ENCODE measurements around the gene AFF4.
"Not testable (repeated sequence)": the region's sequence is repeated elsewhere in the genome, so short reads cannot be mapped to it uniquely, and the experiment has no call there.

The AFF4 gene

DNA sequence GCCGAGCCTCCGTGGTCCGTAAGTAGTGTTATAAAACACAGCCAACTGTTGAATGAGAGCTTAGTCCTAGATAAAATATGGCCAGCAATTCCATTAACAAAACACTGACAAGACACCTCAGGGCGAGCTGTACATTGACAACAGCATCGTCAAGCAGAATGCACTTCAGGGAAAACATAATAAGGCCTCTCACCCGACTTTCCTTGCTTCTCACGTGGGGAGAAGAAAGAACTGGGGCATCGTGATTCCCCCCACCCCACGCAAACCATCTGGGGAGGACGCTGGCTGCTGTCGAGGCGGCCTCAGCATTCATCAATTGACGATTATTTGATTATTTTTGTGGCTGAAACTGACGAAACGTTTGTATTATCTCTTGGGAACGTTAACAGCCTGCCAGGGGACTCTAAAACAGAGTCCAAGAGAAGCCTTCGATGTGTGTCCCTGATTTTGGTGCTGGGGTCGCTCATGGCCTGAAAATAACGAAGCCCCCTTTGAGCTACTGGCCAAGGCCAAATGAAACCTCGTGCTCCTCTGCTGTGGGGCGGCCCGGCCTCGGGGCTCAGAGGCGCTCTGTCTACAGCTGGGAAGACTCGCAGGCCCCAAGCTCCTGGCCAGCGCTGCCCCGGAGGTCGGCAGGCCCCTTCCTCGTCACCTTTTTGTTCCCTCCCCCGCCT, 97.6 kb downstream of the AFF4 start:
- TF ChIP-seq PPARA (CRISPR knock-in tag; IDR thresholded peaks at IDR 0.05; ENCODE audit: borderline replicate concordance) (no peak), ESRRG (CRISPR knock-in tag; IDR thresholded peaks at IDR 0.05) (0 out of 2 replicates have a peak, but pooled peaks have one; percentile 16), TCF4 (CRISPR knock-in tag; IDR thresholded peaks at IDR 0.05; ENCODE audit: borderline replicate concordance) (0 out of 2 replicates have a peak, but pooled peaks have one; percentile 17)
- ATAC-seq: no peak

DNA sequence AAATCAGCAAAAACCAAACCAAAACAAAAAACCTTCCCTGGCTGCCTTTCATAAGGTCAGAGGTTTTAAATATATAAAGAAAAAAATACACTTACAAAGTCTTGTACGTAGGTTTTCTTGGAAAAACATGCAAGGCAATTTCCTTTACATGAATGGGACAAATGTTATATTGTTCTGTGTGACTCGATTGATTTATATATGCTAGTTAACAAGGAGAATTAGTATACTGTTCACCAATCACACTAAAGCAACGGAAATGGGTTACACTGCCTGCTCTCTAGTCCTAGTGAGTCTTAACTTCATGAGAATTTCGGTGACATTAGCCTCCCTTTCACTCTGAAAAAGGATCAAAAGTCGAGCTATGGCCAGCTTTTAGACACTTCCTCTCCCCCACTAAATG, 102.7 kb downstream of the AFF4 start:
- no peak for ATAC-seq
- TF ChIP-seq CSDC2 (CRISPR knock-in tag; IDR thresholded peaks at IDR 0.05) (no peak), OSR1 (CRISPR knock-in tag; IDR thresholded peaks at IDR 0.05) (no peak), ISL1 (CRISPR knock-in tag; IDR thresholded peaks at IDR 0.05) (no peak), ZNF8 (CRISPR knock-in tag; IDR thresholded peaks at IDR 0.05) (no peak), RARB (CRISPR knock-in tag; IDR thresholded peaks at IDR 0.05) (no peak), ZFP3 (CRISPR knock-in tag; IDR thresholded peaks at IDR 0.05) (no peak), ARNTL (CRISPR knock-in tag; IDR thresholded peaks at IDR 0.05; ENCODE audit: borderline replicate concordance, low read depth) (no peak)
- TF ChIP-seq, protein P1, sequence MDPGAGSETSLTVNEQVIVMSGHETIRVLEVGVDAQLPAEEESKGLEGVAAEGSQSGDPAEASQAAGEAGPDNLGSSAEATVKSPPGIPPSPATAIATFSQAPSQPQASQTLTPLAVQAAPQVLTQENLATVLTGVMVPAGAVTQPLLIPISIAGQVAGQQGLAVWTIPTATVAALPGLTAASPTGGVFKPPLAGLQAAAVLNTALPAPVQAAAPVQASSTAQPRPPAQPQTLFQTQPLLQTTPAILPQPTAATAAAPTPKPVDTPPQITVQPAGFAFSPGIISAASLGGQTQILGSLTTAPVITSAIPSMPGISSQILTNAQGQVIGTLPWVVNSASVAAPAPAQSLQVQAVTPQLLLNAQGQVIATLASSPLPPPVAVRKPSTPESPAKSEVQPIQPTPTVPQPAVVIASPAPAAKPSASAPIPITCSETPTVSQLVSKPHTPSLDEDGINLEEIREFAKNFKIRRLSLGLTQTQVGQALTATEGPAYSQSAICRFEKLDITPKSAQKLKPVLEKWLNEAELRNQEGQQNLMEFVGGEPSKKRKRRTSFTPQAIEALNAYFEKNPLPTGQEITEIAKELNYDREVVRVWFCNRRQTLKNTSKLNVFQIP (CRISPR knock-in tag; IDR thresholded peaks at IDR 0.05; ENCODE audit: borderline replicate concordance, low read depth): no peak

DNA sequence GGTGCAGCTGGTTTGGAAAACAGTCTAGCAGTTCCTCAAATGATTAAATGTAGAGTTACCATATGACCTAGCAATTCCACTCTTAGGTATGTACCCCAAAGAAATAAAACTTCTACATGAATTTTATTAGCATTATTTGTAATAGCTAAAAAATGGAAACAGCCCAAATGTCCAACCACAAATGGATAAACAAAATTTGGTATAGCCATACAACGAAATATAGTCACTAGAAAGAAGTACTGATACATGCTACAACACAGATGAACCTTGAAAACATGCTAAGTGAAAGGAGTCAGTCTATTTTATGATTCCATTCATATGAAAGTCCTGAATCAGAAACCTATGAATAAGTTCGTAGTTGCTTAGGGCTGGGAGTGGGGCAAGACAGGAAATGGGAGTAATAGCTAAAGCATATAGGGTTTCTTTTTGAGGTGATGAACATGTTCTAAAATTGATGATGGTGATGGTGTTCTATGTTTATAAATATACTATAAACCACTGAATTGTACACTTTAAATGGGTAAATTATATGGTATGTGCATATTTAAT, 103.5 kb downstream of the AFF4 start:
- no peak for ATAC-seq
- no peak for TF ChIP-seq PPARA (CRISPR knock-in tag; IDR thresholded peaks at IDR 0.05; ENCODE audit: borderline replicate concordance)
- TF ChIP-seq RARB (CRISPR knock-in tag; IDR thresholded peaks at IDR 0.05): no peak

DNA sequence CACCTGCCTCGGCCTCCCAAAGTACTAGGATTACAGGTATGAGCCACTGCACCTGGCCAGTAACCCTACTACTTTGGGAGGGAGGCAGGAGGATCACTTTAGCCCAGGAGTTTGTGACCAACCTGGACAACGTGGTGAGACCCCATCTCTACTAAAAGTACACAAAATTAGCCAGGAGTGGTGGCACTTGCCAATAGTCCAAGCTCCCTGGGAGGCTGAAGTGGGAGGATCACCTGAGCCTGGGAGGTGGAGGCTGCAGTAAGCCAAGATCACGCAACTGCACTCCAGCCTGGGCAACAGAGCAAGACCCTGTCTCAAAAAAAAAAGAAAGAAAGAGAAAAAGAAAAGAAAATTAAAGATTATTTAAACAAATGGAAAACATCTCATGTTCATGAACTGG, 107.4 kb downstream of the AFF4 start:
- no peak for ATAC-seq

DNA sequence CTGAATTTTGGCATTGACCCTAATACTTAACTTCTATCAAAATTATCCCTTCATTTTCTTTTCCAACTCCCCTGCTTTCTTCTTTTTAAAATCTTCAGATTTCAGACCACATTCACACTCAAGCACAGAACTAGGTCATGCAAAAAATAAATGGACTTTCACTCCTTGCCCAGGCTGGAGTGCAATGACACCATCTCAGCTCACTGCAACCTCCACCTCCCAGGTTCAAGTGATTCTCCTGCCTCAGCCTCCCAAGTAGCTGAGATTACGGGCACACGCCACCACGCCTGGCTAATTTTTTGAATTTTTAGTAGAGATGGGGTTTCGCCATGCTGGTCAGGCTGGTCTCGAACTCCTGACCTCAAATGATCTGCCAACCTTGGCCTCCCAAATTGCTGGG, 108.4 kb downstream of the AFF4 start:
- not testable (repeated sequence) for ATAC-seq

More for the DNA sequence above, 107.4 kb downstream of the AFF4 start:
- TF ChIP-seq RARB (CRISPR knock-in tag; IDR thresholded peaks at IDR 0.05): no peak
- no peak for TF ChIP-seq PPARA (CRISPR knock-in tag; IDR thresholded peaks at IDR 0.05; ENCODE audit: borderline replicate concordance)
- TF ChIP-seq, protein P2, sequence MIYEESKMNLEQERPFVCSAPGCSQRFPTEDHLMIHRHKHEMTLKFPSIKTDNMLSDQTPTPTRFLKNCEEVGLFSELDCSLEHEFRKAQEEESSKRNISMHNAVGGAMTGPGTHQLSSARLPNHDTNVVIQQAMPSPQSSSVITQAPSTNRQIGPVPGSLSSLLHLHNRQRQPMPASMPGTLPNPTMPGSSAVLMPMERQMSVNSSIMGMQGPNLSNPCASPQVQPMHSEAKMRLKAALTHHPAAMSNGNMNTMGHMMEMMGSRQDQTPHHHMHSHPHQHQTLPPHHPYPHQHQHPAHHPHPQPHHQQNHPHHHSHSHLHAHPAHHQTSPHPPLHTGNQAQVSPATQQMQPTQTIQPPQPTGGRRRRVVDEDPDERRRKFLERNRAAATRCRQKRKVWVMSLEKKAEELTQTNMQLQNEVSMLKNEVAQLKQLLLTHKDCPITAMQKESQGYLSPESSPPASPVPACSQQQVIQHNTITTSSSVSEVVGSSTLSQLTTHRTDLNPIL (CRISPR knock-in tag; IDR thresholded peaks at IDR 0.05; ENCODE audit: low read depth): no peak
- no peak for TF ChIP-seq TOX (CRISPR knock-in tag; IDR thresholded peaks at IDR 0.05; ENCODE audit: borderline replicate concordance)
- no peak for TF ChIP-seq OSR1 (CRISPR knock-in tag; IDR thresholded peaks at IDR 0.05)
- no peak for TF ChIP-seq TCF4 (CRISPR knock-in tag; IDR thresholded peaks at IDR 0.05; ENCODE audit: borderline replicate concordance)
- no peak for TF ChIP-seq ZFP3 (CRISPR knock-in tag; IDR thresholded peaks at IDR 0.05)
- no peak for TF ChIP-seq ZNF8 (CRISPR knock-in tag; IDR thresholded peaks at IDR 0.05)
- no peak for TF ChIP-seq ZFP30 (CRISPR knock-in tag; IDR thresholded peaks at IDR 0.05)
- no peak for TF ChIP-seq ARNTL (CRISPR knock-in tag; IDR thresholded peaks at IDR 0.05; ENCODE audit: borderline replicate concordance, low read depth)
- TF ChIP-seq, protein P3, sequence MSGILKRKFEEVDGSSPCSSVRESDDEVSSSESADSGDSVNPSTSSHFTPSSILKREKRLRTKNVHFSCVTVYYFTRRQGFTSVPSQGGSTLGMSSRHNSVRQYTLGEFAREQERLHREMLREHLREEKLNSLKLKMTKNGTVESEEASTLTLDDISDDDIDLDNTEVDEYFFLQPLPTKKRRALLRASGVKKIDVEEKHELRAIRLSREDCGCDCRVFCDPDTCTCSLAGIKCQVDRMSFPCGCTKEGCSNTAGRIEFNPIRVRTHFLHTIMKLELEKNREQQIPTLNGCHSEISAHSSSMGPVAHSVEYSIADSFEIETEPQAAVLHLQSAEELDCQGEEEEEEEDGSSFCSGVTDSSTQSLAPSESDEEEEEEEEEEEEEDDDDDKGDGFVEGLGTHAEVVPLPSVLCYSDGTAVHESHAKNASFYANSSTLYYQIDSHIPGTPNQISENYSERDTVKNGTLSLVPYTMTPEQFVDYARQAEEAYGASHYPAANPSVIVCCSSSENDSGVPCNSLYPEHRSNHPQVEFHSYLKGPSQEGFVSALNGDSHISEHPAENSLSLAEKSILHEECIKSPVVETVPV (CRISPR knock-in tag; IDR thresholded peaks at IDR 0.05): no peak
- no peak for TF ChIP-seq CSDC2 (CRISPR knock-in tag; IDR thresholded peaks at IDR 0.05)
- TF ChIP-seq SNAI2 (CRISPR knock-in tag; IDR thresholded peaks at IDR 0.05): no peak
- no peak for TF ChIP-seq BACH2 (CRISPR knock-in tag; IDR thresholded peaks at IDR 0.05; ENCODE audit: borderline replicate concordance)
- TF ChIP-seq, protein P4, sequence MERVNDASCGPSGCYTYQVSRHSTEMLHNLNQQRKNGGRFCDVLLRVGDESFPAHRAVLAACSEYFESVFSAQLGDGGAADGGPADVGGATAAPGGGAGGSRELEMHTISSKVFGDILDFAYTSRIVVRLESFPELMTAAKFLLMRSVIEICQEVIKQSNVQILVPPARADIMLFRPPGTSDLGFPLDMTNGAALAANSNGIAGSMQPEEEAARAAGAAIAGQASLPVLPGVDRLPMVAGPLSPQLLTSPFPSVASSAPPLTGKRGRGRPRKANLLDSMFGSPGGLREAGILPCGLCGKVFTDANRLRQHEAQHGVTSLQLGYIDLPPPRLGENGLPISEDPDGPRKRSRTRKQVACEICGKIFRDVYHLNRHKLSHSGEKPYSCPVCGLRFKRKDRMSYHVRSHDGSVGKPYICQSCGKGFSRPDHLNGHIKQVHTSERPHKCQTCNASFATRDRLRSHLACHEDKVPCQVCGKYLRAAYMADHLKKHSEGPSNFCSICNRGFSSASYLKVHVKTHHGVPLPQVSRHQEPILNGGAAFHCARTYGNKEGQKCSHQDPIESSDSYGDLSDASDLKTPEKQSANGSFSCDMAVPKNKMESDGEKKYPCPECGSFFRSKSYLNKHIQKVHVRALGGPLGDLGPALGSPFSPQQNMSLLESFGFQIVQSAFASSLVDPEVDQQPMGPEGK (CRISPR knock-in tag; IDR thresholded peaks at IDR 0.05; ENCODE audit: borderline replicate concordance): no peak
